DMS153 treated with DMSO at 0.1 percent for 48 hours (cell line): Measurements from ENCODE around the gene MPND.

Experiments used
- DNase-seq: peaks from one replicate; lab custom pipeline; 2025; ENCODE audit not compliant: unreplicated experiment; lab: John Stamatoyannopoulos, UW

The MPND gene

DNA sequence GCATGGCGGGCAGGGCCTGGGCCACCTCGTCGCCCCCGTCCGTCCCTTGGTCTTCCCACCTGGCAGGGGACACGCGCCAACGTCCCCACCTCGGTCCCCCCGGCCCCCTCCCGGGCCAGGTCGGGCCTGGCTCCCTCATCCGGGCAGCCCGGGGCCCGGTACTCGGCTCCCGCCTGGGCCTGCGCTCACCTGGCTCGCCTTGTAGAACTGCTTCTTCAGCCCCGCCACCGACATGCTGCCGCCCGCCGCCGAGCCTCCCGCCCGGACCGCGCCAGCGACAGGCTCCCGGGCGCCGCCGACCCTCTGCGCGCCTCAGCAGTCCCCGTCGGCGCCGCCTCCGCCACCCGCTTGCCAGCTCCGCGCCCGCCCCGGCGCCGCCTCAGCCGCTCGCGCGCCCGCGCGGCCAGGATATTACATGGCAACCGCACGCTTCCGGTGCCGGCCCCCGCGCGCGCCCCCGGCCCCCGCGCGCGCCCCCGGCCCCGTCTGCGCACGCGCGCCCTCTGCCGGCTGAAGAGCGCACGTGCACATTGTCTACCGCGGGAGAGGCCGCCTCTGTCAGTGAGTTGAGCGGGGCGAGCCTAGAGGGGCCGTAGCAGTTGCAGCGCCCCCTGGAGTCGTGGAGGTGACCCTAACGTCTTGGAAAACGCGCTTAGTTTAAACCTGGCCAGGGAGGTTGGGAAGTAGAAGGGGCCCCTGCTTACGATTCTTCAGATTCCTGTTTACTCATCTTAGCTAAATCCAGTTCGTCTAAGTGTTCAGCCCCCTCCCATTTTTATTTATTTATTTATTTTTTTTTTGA lies 57.0 kb downstream of the MPND start, which contains the start of gene SH3GL1:
Gene SH3GL1, minus strand, starts transcription at position 413 of the 802 bp plus-strand sequence. Its CDS starts 179 bp downstream, at position 234.
- DNase-seq = peak; percentile 86

- no peak for DNase-seq
Measured at GRCh38 chr19:4401769-4402170, 58.4 kb downstream of the MPND start.

DNA sequence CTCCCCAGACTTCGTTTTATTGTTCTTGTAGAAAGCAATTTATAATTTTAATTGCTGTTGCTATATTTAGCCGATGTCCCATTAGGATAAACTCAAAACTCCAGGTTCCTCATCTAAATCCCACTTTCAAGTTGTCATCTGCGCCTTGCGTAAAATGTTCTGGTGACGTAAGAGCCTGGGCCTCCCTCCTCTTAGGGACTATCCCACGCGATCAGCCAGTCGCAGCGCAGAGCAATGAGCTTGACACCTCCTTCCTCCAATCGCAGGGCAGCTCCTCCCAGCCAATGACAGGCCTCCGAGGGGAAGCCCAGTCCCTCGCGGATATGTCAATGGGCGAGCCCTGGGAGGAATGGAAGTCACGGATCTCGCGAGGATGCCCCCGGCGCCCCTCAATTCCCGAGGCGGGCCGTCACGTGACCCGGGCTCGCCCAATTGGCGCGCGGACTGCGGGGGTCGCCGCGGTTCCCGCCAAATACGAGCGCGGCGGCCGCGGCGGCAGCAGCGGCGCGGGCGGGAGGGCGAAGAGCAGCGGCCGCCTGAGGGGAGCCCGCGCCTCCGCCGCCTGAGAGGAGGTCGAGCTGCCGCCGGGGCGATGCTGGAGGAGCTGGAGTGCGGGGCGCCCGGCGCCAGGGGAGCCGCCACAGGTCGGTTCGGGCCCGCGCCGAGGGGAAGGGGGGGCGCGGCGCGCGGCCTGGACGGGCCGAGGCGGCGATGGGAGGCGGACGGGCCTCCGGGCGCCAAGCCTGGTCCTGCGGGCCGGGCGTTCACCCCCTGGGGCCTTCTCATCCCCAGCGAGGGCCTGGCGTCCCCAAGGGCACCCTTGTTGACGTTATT lies 59.0 kb downstream of the MPND start, which contains the start of gene CHAF1A:
Gene CHAF1A, plus strand, starts transcription at position 470 of the 834 bp plus-strand sequence. Its CDS starts 123 bp downstream, at position 593.
- peak; percentile 99 for DNase-seq

DNA sequence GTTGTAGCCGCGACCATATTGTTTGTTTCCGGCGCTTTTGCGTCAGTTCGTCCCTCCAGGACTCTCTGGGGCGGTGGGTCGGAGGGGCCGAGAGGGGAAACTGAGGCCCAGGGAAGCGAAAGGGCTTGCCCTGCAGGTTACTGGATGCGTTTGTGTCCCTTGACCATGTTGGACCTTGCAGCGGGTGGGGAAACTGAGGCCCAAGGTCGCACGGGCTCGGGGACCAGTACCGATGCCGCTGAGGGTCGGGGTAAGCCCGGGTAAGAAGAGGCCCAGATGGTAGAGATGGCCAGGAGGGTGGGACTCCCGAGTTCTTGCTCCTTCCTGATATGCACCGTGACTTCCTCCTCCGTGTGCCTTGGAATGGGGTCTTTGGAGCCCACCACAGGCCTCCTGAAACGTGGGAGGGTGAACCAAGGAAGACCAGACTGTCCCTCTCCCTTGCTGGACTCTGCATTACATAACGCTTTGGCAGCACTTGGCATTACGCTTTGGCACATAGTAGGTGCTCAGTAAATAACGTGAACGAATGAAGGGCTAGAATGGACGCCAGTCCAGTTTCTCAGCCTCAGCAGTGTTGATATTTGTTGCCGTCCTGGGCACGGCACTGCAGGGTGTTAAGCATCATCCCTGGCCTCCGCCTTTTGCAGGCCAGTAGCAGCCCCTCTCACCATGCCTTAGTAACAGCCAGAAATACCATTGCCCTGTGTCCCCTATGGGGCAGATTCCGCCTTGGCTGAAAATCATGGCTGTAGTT lies 59.8 kb downstream of the MPND start:
- DNase-seq = no peak

DNA sequence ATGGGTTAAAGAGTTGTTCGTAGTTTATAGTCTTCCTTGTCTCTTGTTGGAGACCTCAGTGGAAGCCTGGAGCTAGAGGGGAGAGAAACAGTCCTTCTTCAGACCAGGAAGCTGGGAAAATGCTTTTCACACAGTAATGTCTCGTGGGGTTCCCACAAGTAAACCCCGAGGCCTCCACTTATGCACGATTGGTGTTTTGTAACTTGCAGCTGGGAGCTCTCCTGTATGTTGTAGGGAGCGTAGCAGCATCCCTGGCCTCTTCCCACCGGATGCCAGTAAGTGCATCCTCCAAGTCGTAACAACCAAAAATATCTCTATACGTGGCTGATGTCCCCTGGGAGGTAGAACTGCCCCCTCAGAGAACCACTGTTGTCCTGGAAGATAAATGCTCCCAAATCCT lies 62.6 kb downstream of the MPND start:
- DNase-seq = no peak

DNA sequence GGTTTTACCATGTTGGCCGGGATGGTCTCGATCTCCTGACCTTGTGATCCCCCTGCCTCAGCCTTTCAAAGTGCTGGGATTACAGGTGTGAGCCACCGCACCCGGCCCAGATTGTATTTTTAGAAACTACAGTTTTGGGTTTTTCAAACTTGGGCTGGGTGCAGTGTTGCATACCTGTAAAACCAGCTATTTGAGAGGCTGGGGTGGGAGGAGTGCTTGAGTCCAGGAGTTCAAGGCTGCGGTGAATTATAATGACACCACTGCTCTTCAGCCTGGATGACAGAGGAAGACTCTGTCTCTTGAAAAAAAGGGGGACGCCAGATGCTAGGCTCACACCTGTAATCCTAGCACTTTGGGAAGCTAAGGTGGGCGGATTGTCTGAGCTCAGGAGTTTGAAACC lies 63.3 kb downstream of the MPND start:
- no peak for DNase-seq

DNA sequence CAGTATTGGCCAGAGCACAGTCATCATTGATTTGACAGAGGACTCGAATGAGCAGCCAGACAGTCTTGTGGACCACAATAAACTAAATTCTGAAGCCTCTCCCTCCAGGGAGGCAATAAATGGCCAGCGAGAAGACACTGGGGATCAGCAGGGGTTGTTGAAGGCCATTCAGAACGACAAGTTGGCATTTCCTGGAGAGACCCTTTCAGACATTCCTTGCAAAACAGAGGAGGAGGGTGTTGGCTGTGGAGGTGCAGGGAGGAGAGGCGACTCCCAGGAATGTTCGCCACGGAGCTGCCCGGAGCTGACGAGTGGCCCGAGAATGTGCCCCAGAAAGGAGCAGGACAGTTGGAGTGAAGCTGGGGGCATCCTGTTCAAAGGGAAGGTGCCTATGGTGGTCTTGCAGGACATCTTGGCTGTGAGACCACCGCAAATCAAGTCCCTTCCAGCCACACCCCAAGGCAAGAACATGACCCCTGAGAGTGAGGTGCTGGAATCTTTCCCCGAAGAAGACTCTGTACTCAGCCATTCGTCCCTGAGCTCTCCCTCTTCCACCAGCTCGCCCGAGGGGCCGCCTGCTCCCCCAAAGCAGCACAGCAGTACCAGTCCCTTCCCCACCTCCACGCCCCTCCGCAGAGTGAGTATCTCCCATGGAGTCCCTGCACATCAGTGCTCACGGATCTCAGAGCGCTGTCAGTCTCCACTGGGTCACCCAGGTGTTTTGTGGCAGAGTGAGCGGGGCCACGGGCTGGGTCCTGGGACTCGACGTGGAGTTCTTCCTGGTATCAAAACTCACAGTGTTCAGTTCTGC lies 66.0 kb downstream of the MPND start:
- DNase-seq = no peak
